RWPE2 (cell line): ENCODE measurements around the gene PIPOX.

ENCODE experiments used
- ATAC-seq: fragments of 200-7000 bp; cut with Tn5 transposase; 3 replicates; pipeline ENCODE4 v1.9.1; 2021; ENCODE audit warnings: low read depth
- DNase-seq: peaks from one replicate; pipeline ENCODE4 v3.0.0-alpha.2; 2020; ENCODE audit warnings: low spot score
- H3K27ac ChIP-seq: fragments of 450-650 bp; 2 replicates; pipeline ENCODE4 v1.5.1; 2017; ENCODE audit warnings: mild to moderate bottlenecking; ENCODE audit not compliant: poor library complexity, severe bottlenecking
- H3K27me3 ChIP-seq: fragments of 250-450 bp; sonication (Bioruptor Pico); 2 replicates; pipeline ENCODE4 v1.5.1; 2021; ENCODE audit warnings: mild to moderate bottlenecking, moderate library complexity; ENCODE audit not compliant: insufficient read depth, poor library complexity, severe bottlenecking
- H3K36me3 ChIP-seq: fragments of 250-450 bp; sonication (Bioruptor Pico); 2 replicates; pipeline ENCODE4 v1.5.1; 2020; ENCODE audit warnings: low read depth, mild to moderate bottlenecking, moderate library complexity
- H3K4me1 ChIP-seq: fragments of 250-450 bp; sonication (Bioruptor Pico); 2 replicates; pipeline ENCODE4 v1.5.1; 2021; ENCODE audit warnings: mild to moderate bottlenecking, moderate library complexity; ENCODE audit not compliant: insufficient read depth, poor library complexity, severe bottlenecking
- H3K4me3 ChIP-seq: fragments of 250-450 bp; sonication (Bioruptor Pico); 2 replicates; pipeline ENCODE4 v1.5.1; 2021; ENCODE audit warnings: mild to moderate bottlenecking, moderate library complexity; ENCODE audit not compliant: severe bottlenecking
- H3K9me3 ChIP-seq: fragments of 250-450 bp; sonication (Bioruptor Pico); 2 replicates; pipeline ENCODE4 v1.5.1; 2021; ENCODE audit warnings: mild to moderate bottlenecking, moderate library complexity; ENCODE audit not compliant: severe bottlenecking
- TF ChIP-seq, protein P1 (sequence below): fragments of 450-650 bp; IDR thresholded peaks from one replicate; pipeline ENCODE4 v1.5.1; 2017; ENCODE audit warnings: mild to moderate bottlenecking, moderate library complexity; ENCODE audit not compliant: poor library complexity, severe bottlenecking

The PIPOX gene

DNA sequence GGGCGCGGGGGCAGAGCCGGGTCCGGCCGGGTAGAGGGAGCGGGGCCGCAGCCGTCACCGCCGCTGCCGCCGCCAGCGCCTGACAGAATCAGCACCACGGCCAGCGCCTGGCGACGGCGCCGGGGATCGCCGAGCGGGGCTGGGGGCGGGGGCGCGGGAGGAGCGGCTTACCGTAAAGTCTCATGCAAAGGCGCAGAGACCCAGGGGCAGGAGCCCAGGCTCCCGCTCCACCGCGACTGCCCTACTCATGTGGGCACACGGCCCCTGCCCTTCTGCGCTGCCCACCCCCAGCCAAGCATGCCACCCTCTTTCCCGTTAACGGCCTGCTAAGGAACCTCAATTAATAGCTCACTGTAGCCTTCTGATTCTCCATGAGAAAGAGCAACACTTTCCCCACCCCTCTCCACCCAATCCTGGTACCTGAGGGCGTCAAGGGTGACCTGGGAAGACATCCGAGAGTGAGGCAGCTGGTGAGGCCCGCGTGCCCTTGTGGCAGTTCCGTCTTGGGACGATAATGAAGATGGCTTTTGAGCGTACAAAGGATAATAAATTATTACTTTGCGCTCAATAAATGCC is 36.9 kb upstream of the PIPOX start, which contains the start of gene SEZ6:
Gene SEZ6 (minus strand): TSS at position 98 of the 576 bp plus-strand sequence. CDS start 164 bp downstream, outside the sequence.
- no peak for DNase-seq
- TF ChIP-seq, protein P1, sequence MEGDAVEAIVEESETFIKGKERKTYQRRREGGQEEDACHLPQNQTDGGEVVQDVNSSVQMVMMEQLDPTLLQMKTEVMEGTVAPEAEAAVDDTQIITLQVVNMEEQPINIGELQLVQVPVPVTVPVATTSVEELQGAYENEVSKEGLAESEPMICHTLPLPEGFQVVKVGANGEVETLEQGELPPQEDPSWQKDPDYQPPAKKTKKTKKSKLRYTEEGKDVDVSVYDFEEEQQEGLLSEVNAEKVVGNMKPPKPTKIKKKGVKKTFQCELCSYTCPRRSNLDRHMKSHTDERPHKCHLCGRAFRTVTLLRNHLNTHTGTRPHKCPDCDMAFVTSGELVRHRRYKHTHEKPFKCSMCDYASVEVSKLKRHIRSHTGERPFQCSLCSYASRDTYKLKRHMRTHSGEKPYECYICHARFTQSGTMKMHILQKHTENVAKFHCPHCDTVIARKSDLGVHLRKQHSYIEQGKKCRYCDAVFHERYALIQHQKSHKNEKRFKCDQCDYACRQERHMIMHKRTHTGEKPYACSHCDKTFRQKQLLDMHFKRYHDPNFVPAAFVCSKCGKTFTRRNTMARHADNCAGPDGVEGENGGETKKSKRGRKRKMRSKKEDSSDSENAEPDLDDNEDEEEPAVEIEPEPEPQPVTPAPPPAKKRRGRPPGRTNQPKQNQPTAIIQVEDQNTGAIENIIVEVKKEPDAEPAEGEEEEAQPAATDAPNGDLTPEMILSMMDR: no peak
- H3K4me1 ChIP-seq: peaks cover 2% of the 10 kb centered on the region
- H3K27ac ChIP-seq: no peak within 1 kb of the TSS
- no peaks in the 10 kb centered on the region for H3K36me3 ChIP-seq
- peak; percentile 60 for ATAC-seq
- H3K27me3 ChIP-seq: peaks cover 48% of the 10 kb centered on the region
- no peak within 1 kb of the TSS for H3K4me3 ChIP-seq
- no peaks in the 10 kb centered on the region for H3K9me3 ChIP-seq

GRCh38 chr17:29007456-29007855 is 35.5 kb upstream of the PIPOX start:
- DNase-seq (no peak), ATAC-seq (no peak)
- H3K27me3 ChIP-seq: peaks cover 37% of the 10 kb centered on the region
- no peak overlapping the region for H3K27ac ChIP-seq
- TF ChIP-seq, protein P1: no peak
- H3K4me3 ChIP-seq: no peak overlapping the region
- H3K36me3 ChIP-seq: no peaks in the 10 kb centered on the region
- peaks cover 2% of the 10 kb centered on the region for H3K4me1 ChIP-seq
- H3K9me3 ChIP-seq: no peaks in the 10 kb centered on the region

DNA sequence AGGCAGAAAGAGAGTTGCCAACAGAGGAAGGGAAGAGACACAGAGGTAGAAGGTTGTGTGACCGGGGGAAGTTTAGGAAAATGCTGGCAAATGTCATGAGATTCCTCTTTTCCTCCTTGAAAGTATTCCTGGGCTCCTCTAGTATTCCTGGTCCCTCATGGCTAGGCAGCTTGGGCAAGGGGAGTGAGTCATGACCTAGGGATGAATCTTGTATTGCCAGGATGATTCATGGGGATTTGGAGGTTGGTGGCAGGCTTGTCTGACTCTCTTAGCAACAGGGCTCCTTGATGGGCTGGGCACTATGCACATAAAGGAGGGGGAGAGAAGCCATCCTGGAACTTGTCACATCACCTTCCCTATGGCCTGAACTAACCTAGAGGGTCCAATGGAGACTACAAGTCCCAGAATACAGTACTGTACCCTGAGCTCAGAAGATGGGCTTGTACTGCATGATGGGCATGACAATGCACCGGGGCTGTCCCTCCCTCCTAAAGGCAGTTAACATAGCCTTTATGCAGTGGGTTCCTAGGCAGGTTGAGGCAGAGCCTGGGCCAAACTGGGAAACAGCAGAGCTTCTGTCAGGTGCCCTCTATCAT is 35.0 kb upstream of the PIPOX start:
- H3K27me3 ChIP-seq: peaks cover 32% of the 10 kb centered on the region
- H3K36me3 ChIP-seq: no peaks in the 10 kb centered on the region
- TF ChIP-seq, protein P1: no peak
- peaks cover 2% of the 10 kb centered on the region for H3K4me1 ChIP-seq
- ATAC-seq (peak; percentile 86), DNase-seq (no peak)
- no peaks in the 10 kb centered on the region for H3K9me3 ChIP-seq
- H3K27ac ChIP-seq: no peak overlapping the region
- no peak overlapping the region for H3K4me3 ChIP-seq

DNA sequence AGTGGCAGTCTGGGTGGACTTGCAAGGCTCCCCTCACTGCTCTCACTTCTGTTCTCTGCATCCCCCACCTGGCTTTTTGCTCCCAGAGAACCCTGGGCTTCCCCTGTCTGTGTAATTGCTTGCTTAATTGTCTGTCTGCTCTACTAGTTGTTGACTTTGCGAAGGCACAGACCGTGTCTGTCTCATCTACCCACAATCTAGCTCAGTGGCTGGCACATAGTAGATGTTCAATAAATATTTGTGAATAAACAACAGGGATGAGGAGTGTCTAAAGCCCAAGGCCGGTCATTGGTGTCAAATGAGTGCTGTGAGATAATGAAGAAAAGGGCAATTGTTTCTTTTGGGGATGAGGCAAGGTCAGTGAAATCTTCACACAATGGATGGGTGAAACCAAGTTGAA is 34.4 kb upstream of the PIPOX start:
- Histone ChIP-seq H3K9me3 (no peaks in the 10 kb centered on the region), H3K27me3 (peaks cover 25% of the 10 kb centered on the region), H3K4me3 (no peak overlapping the region), H3K36me3 (no peaks in the 10 kb centered on the region), H3K4me1 (peaks cover 2% of the 10 kb centered on the region), H3K27ac (no peak overlapping the region)
- no peak for ATAC-seq
- no peak for DNase-seq
- TF ChIP-seq, protein P1: no peak

DNA sequence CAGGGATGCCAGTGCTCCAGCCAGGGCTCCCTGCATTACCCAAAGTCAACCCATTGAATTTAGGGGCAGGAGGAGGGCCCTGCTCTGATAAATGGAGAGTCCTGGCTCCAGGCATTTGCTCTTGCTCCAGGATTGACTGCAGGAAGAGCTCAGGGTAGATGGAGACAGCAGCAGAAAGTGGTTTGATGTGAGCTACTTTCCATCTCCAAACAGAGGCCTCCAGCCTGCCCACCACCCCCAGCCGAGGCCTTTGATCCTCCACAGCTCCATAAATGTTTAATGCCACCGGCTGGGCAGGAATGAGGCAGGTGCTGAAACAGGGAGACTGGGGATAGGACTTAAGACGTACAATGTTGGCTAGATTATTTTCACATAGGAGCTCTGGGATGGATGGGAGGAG is 32.8 kb upstream of the PIPOX start:
- peaks cover 10% of the 10 kb centered on the region for H3K27me3 ChIP-seq
- TF ChIP-seq, protein P1: no peak
- H3K27ac ChIP-seq: no peak overlapping the region
- H3K36me3 ChIP-seq: no peaks in the 10 kb centered on the region
- H3K4me3 ChIP-seq: no peak overlapping the region
- H3K4me1 ChIP-seq: peaks cover 2% of the 10 kb centered on the region
- H3K9me3 ChIP-seq: no peaks in the 10 kb centered on the region
- no peak for ATAC-seq
- no peak for DNase-seq
